OCI-LY3 (cell line): ENCODE data around the gene NID1.

Experiments used
- CTCF ChIP-seq: fragments of 200-600, 300-600 bp; sonication (generic); IDR thresholded peaks from 2 replicates; pipeline ENCODE4 v1.5.1; 2014; ENCODE audit warnings: antibody characterized with exemption, low read length, low read depth
- EZH2phosphoT487 ChIP-seq: fragments of 200-600 bp; shearing (Covaris generic); IDR thresholded peaks from 2 replicates; pipeline ENCODE4 v1.6.1; 2018; ENCODE audit warnings: antibody characterized with exemption, mixed run types, low read depth

- TF ChIP-seq CTCF: no peak
- no peak for TF ChIP-seq EZH2phosphoT487
These were observed 44.3 kb downstream of the NID1 start for GRCh38 chr1:236020359-236021219.
